HCT116 (cell line): Measurements from ENCODE around the gene PRIMA1.

Experiments
- CTCF ChIP-seq, 3 experiments: fragments of 200-600 bp in 1 of 3; sonication (generic) in 1 of 3; IDR thresholded peaks in 2 of 3; conservative IDR thresholded peaks in 1 of 3; 2 replicates each; pipeline ENCODE4 v1.5.1; 2012 to 2017; ENCODE audit warnings: low read depth in 2 of 3, low read length in 2 of 3, antibody characterized with exemption in 1 of 3, borderline replicate concordance in 1 of 3, control low read depth in 1 of 3, mild to moderate bottlenecking in 1 of 3, mixed read lengths in 1 of 3, mixed run types in 1 of 3, moderate library complexity in 1 of 3; ENCODE audit not compliant: insufficient read depth in 1 of 3
- POLR2A ChIP-seq: IDR thresholded peaks from 2 replicates; pipeline ENCODE4 v1.7.0; 2011; ENCODE audit warnings: borderline replicate concordance; ENCODE audit not compliant: insufficient read depth, insufficient read length; ENCODE audit errors: extremely low read depth
- POLR2AphosphoS5 ChIP-seq: IDR thresholded peaks from 2 replicates; pipeline ENCODE4 v1.6.1; 2011; ENCODE audit warnings: mild to moderate bottlenecking, low read depth, low read length, moderate library complexity
- RAD21 ChIP-seq: IDR thresholded peaks from 2 replicates; pipeline ENCODE4 v1.6.1; 2012; ENCODE audit warnings: low read depth, mild to moderate bottlenecking
- ZNF274 ChIP-seq: fragments of 200-500 bp; sonication (Bioruptor generic); IDR thresholded peaks from 2 replicates; pipeline ENCODE4 v1.6.1; 2014; ENCODE audit warnings: mild to moderate bottlenecking, low read depth, low read length, inconsistent platforms

GRCh38 chr14:93794756-93795155 is 6.5 kb upstream of the PRIMA1 start:
- TF ChIP-seq POLR2A (no peak), CTCF (IDR thresholded peaks at IDR 0.05 in 2 of 3, conservative IDR thresholded peaks at IDR 0.05 in 1 of 3; ENCODE audit: borderline replicate concordance in 1 of 3, insufficient read depth in 1 of 3, low read depth in 2 of 3, low read length in 2 of 3) (no peak), RAD21 (no peak), ZNF274 (no peak), POLR2AphosphoS5 (no peak)
